ENCODE results near the gene STYK1.

Gene STYK1

GRCh38 chr12:10621278-10621677, 52.6 kb downstream of the STYK1 start:
- H2BK15ac ChIP-seq (ENCODE audit: low read depth, poor library complexity, severe bottlenecking), result no peak overlapping the region
- H3K23ac ChIP-seq (ENCODE audit: low read length in 2 of 2), result no peak overlapping the region
- no peak overlapping the region for H2AK5ac ChIP-seq (ENCODE audit: low read length, severe bottlenecking)
- no peak overlapping the region for H2AFZ ChIP-seq (ENCODE audit: low read depth, low read length)
- no peaks in the 10 kb centered on the region for H3K9me3 ChIP-seq (ENCODE audit: control insufficient read depth, low read length)
- no peak overlapping the region for H2BK12ac ChIP-seq (ENCODE audit: low read length in 2 of 2)
- DNase-seq, result no peak
- H3K4me1 ChIP-seq (ENCODE audit: control insufficient read depth, insufficient read depth, low read depth, low read length), result no peaks in the 10 kb centered on the region
- no peak overlapping the region for H3K14ac ChIP-seq (ENCODE audit: low read length in 2 of 2)
- no peak overlapping the region for H3K27ac ChIP-seq (ENCODE audit: low read length, poor library complexity, severe bottlenecking)
- 80% methylated on average over 1 of the region's 1 CpG for WGBS
- H3K4me2 ChIP-seq (ENCODE audit: low read length, poor library complexity, severe bottlenecking), result no peak overlapping the region
- H3K18ac ChIP-seq (ENCODE audit: low read depth in 1 of 2, low read length in 2 of 2), result no peak overlapping the region
- H3K79me1 ChIP-seq (replicated peaks; ENCODE audit: low read length, poor library complexity, severe bottlenecking), result no peaks in the 10 kb centered on the region
- no peak overlapping the region for H4K91ac ChIP-seq (ENCODE audit: low read length)
- H2BK120ac ChIP-seq (ENCODE audit: low read depth, low read length), result no peak overlapping the region
- no peak overlapping the region for H3K4ac ChIP-seq (ENCODE audit: low read depth in 1 of 2, low read length in 2 of 2)
- H3K36me3 ChIP-seq (ENCODE audit: control insufficient read depth in 1 of 2, insufficient read depth in 2 of 2, low read depth in 1 of 2, low read length in 2 of 2), result no peaks in the 10 kb centered on the region
- H3K27me3 ChIP-seq (ENCODE audit: control insufficient read depth in 1 of 2, insufficient read depth in 1 of 2, low read length in 2 of 2), result no peaks in the 10 kb centered on the region
- no peak overlapping the region for H3K9ac ChIP-seq (ENCODE audit: low read length)
- H3K4me3 ChIP-seq (ENCODE audit: insufficient read depth in 1 of 2, low read depth in 1 of 2, low read length in 2 of 2), result no peak overlapping the region
- H2BK5ac ChIP-seq (ENCODE audit: low read depth, low read length, poor library complexity, severe bottlenecking), result no peak overlapping the region
- H4K8ac ChIP-seq (ENCODE audit: low read length), result no peak overlapping the region

GRCh38 chr12:10620078-10620779, 53.6 kb downstream of the STYK1 start:
- Histone ChIP-seq H3K9ac (ENCODE audit: low read length) (no peak overlapping the region), H2BK120ac (ENCODE audit: low read depth, low read length) (no peak overlapping the region)

GRCh38 chr12:10618338-10618987, 55.4 kb downstream of the STYK1 start:
- WGBS, result 59% methylated on average over 3 of the region's 5 CpGs

More at GRCh38 chr12:10620078-10620779, 53.6 kb downstream of the STYK1 start:
- Histone ChIP-seq H3K9me3 (ENCODE audit: control insufficient read depth, low read length) (no peaks in the 10 kb centered on the region), H3K27me3 (ENCODE audit: control insufficient read depth in 1 of 2, insufficient read depth in 1 of 2, low read length in 2 of 2) (no peaks in the 10 kb centered on the region), H3K4me2 (ENCODE audit: low read length, poor library complexity, severe bottlenecking) (no peak overlapping the region), H2AK5ac (ENCODE audit: low read length, severe bottlenecking) (no peak overlapping the region), H4K91ac (ENCODE audit: low read length) (no peak overlapping the region), H2BK15ac (ENCODE audit: low read depth, poor library complexity, severe bottlenecking) (no peak overlapping the region), H3K36me3 (ENCODE audit: control insufficient read depth in 1 of 2, insufficient read depth in 2 of 2, low read depth in 1 of 2, low read length in 2 of 2) (no peaks in the 10 kb centered on the region), H3K14ac (ENCODE audit: low read length in 2 of 2) (no peak overlapping the region), H2BK12ac (ENCODE audit: low read length in 2 of 2) (no peak overlapping the region), H2BK5ac (ENCODE audit: low read depth, low read length, poor library complexity, severe bottlenecking) (no peak overlapping the region), H3K23ac (ENCODE audit: low read length in 2 of 2) (no peak overlapping the region), H3K4me3 (ENCODE audit: insufficient read depth in 1 of 2, low read depth in 1 of 2, low read length in 2 of 2) (no peak overlapping the region), H4K8ac (ENCODE audit: low read length) (no peak overlapping the region), H3K4me1 (ENCODE audit: control insufficient read depth, insufficient read depth, low read depth, low read length) (no peaks in the 10 kb centered on the region), H3K79me1 (replicated peaks; ENCODE audit: low read length, poor library complexity, severe bottlenecking) (no peaks in the 10 kb centered on the region), H3K4ac (ENCODE audit: low read depth in 1 of 2, low read length in 2 of 2) (no peak overlapping the region), H3K27ac (ENCODE audit: low read length, poor library complexity, severe bottlenecking) (no peak overlapping the region), H2AFZ (ENCODE audit: low read depth, low read length) (no peak overlapping the region), H3K18ac (ENCODE audit: low read depth in 1 of 2, low read length in 2 of 2) (no peak overlapping the region)
- WGBS, result 92% methylated on average over 9 of the region's 10 CpGs
- DNase-seq, result no peak

GRCh38 chr12:10617863-10618262, 56.0 kb downstream of the STYK1 start:
- no peak overlapping the region for H3K4ac ChIP-seq (ENCODE audit: low read depth in 1 of 2, low read length in 2 of 2)
- no peaks in the 10 kb centered on the region for H3K4me1 ChIP-seq (ENCODE audit: control insufficient read depth, insufficient read depth, low read depth, low read length)
- no peak overlapping the region for H2BK12ac ChIP-seq (ENCODE audit: low read length in 2 of 2)
- H2AK5ac ChIP-seq (ENCODE audit: low read length, severe bottlenecking), result no peak overlapping the region
- H3K4me3 ChIP-seq (ENCODE audit: insufficient read depth in 1 of 2, low read depth in 1 of 2, low read length in 2 of 2), result peak overlapping the region in 1 of 2 experiments; percentile 13
- H3K14ac ChIP-seq (ENCODE audit: low read length in 2 of 2), result no peak overlapping the region
- H3K79me1 ChIP-seq (replicated peaks; ENCODE audit: low read length, poor library complexity, severe bottlenecking), result no peaks in the 10 kb centered on the region
- peak overlapping the region; percentile 61 for H3K27ac ChIP-seq (ENCODE audit: low read length, poor library complexity, severe bottlenecking)
- no peak overlapping the region for H2BK15ac ChIP-seq (ENCODE audit: low read depth, poor library complexity, severe bottlenecking)
- H2AFZ ChIP-seq (ENCODE audit: low read depth, low read length), result no peak overlapping the region
- no peak overlapping the region for H2BK120ac ChIP-seq (ENCODE audit: low read depth, low read length)
- H4K8ac ChIP-seq (ENCODE audit: low read length), result no peak overlapping the region
- no peaks in the 10 kb centered on the region for H3K27me3 ChIP-seq (ENCODE audit: control insufficient read depth in 1 of 2, insufficient read depth in 1 of 2, low read length in 2 of 2)
- no peak overlapping the region for H3K18ac ChIP-seq (ENCODE audit: low read depth in 1 of 2, low read length in 2 of 2)
- H3K23ac ChIP-seq (ENCODE audit: low read length in 2 of 2), result no peak overlapping the region
- 94% methylated on average over 6 of the region's 6 CpGs for WGBS
- H3K9ac ChIP-seq (ENCODE audit: low read length), result peak overlapping the region; percentile 65
- H4K91ac ChIP-seq (ENCODE audit: low read length), result no peak overlapping the region
- H3K9me3 ChIP-seq (ENCODE audit: control insufficient read depth, low read length), result no peaks in the 10 kb centered on the region
- H3K36me3 ChIP-seq (ENCODE audit: control insufficient read depth in 1 of 2, insufficient read depth in 2 of 2, low read depth in 1 of 2, low read length in 2 of 2), result no peaks in the 10 kb centered on the region
- no peak overlapping the region for H3K4me2 ChIP-seq (ENCODE audit: low read length, poor library complexity, severe bottlenecking)
- no peak overlapping the region for H2BK5ac ChIP-seq (ENCODE audit: low read depth, low read length, poor library complexity, severe bottlenecking)
- no peak for DNase-seq

More at GRCh38 chr12:10618338-10618987, 55.4 kb downstream of the STYK1 start:
- Histone ChIP-seq H3K9ac (ENCODE audit: low read length) (peak overlapping the region; percentile 65), H3K23ac (ENCODE audit: low read length in 2 of 2) (no peak overlapping the region), H4K91ac (ENCODE audit: low read length) (no peak overlapping the region), H3K4me1 (ENCODE audit: control insufficient read depth, insufficient read depth, low read depth, low read length) (no peaks in the 10 kb centered on the region), H2BK5ac (ENCODE audit: low read depth, low read length, poor library complexity, severe bottlenecking) (no peak overlapping the region), H3K27me3 (ENCODE audit: control insufficient read depth in 1 of 2, insufficient read depth in 1 of 2, low read length in 2 of 2) (no peaks in the 10 kb centered on the region), H3K14ac (ENCODE audit: low read length in 2 of 2) (no peak overlapping the region), H3K18ac (ENCODE audit: low read depth in 1 of 2, low read length in 2 of 2) (no peak overlapping the region), H3K27ac (ENCODE audit: low read length, poor library complexity, severe bottlenecking) (peak overlapping the region; percentile 61), H4K8ac (ENCODE audit: low read length) (no peak overlapping the region), H2BK15ac (ENCODE audit: low read depth, poor library complexity, severe bottlenecking) (no peak overlapping the region), H2BK12ac (ENCODE audit: low read length in 2 of 2) (no peak overlapping the region), H3K79me1 (replicated peaks; ENCODE audit: low read length, poor library complexity, severe bottlenecking) (no peaks in the 10 kb centered on the region), H3K4me3 (ENCODE audit: insufficient read depth in 1 of 2, low read depth in 1 of 2, low read length in 2 of 2) (peak overlapping the region in 1 of 2 experiments; percentile 1), H3K4ac (ENCODE audit: low read depth in 1 of 2, low read length in 2 of 2) (no peak overlapping the region), H3K9me3 (ENCODE audit: control insufficient read depth, low read length) (no peaks in the 10 kb centered on the region), H2BK120ac (ENCODE audit: low read depth, low read length) (no peak overlapping the region), H3K4me2 (ENCODE audit: low read length, poor library complexity, severe bottlenecking) (no peak overlapping the region), H3K36me3 (ENCODE audit: control insufficient read depth in 1 of 2, insufficient read depth in 2 of 2, low read depth in 1 of 2, low read length in 2 of 2) (no peaks in the 10 kb centered on the region), H2AFZ (ENCODE audit: low read depth, low read length) (no peak overlapping the region), H2AK5ac (ENCODE audit: low read length, severe bottlenecking) (no peak overlapping the region)
- peak; percentile 45 for DNase-seq

Data from mesenchymal stem cell (in vitro differentiated cells and primary cell).